H1 (cell line): Measurements from ENCODE around the gene TEAD1. TPM values are rescaled to one million over a fixed set of nuclear protein-coding genes. Genes with fewer than 3 reads are reported as not detected.

Experiments used
- CTCF ChIA-PET: fragments of 300-600 bp; sonication (Branson Sonifier 250); formaldehyde crosslinking; loops from one replicate; lab custom pipeline; 2021; ENCODE audit not compliant: partially characterized antibody; lab: Charles Lee
- POLR2A ChIA-PET: fragments of 300-600 bp; sonication (Branson Sonifier 250); formaldehyde crosslinking; loops from one replicate; lab custom pipeline; 2021; ENCODE audit warnings: inconsistent platforms; ENCODE audit not compliant: partially characterized antibody; lab: Charles Lee
- DNase-seq, 2 experiments: peaks; one replicate each; pipeline versions ENCODE4 v3.0.0 to v3.0.0-alpha.2; 2010 to 2022; ENCODE audit warnings: low spot score in 2 of 2, low read depth in 1 of 2, mixed read lengths in 1 of 2
- FAIRE-seq: peaks from 2 replicates; lab custom pipeline; 2011; peaks lifted over from hg19 to GRCh38; lab: Jason Lieb, UNC
- H2AFZ ChIP-seq: 2 replicates; pipeline ENCODE4 v1.8.1; 2012; ENCODE audit warnings: low read length, inconsistent platforms
- H2AK5ac ChIP-seq: 2 replicates; pipeline ENCODE4 v1.6.1; 2013; ENCODE audit warnings: low read depth, low read length
- H2BK120ac ChIP-seq: replicated peaks from 2 replicates; pipeline ENCODE3; 2013; ENCODE audit warnings: low read depth, low read length, inconsistent platforms
- H2BK12ac ChIP-seq: 2 replicates; pipeline ENCODE4 v1.6.1; 2013; ENCODE audit warnings: low read depth, low read length
- H2BK15ac ChIP-seq: 2 replicates; pipeline ENCODE4 v1.6.1; 2013; ENCODE audit warnings: low read length
- H2BK20ac ChIP-seq: 2 replicates; pipeline ENCODE4 v1.6.1; 2013; ENCODE audit warnings: low read length
- H2BK5ac ChIP-seq: 2 replicates; pipeline ENCODE4 v1.6.1; 2013; ENCODE audit warnings: low read depth, low read length
- H3K14ac ChIP-seq: 2 replicates; pipeline ENCODE4 v1.6.1; 2013; ENCODE audit warnings: inconsistent platforms; ENCODE audit not compliant: insufficient read length
- H3K18ac ChIP-seq: 2 replicates; pipeline ENCODE4 v1.6.1; 2013; ENCODE audit warnings: low read length; ENCODE audit errors: extremely low read depth
- H3K23ac ChIP-seq: 2 replicates; pipeline ENCODE4 v1.6.1; 2013; ENCODE audit warnings: inconsistent platforms; ENCODE audit not compliant: insufficient read length
- H3K23me2 ChIP-seq: 2 replicates; pipeline ENCODE4 v1.6.1; 2013; ENCODE audit warnings: low read depth, low read length
- H3K27ac ChIP-seq: 2 replicates; pipeline ENCODE4 v1.6.1; 2011; ENCODE audit warnings: low read depth, low read length, inconsistent platforms
- H3K27me3 ChIP-seq, 4 experiments: replicated peaks in 1 of 4; 1 replicate in 1 of 4; 2 replicates in 3 of 4; pipeline versions ENCODE4 v1.6.1 to v1.8.1; 2011 to 2013; ENCODE audit warnings: low read length in 3 of 4, mild to moderate bottlenecking in 3 of 4, inconsistent platforms in 2 of 4, mixed read lengths in 2 of 4, moderate library complexity in 1 of 4; ENCODE audit not compliant: control insufficient read depth in 3 of 4, insufficient read depth in 3 of 4; ENCODE audit errors: extremely low read depth in 1 of 4
- H3K36me3 ChIP-seq, 4 experiments: 2 replicates each; pipeline versions ENCODE4 v1.6.1 to v1.8.1; 2011 to 2013; ENCODE audit warnings: mild to moderate bottlenecking in 4 of 4, low read length in 3 of 4, moderate library complexity in 2 of 4, control low read depth in 1 of 4, inconsistent platforms in 1 of 4; ENCODE audit not compliant: insufficient read depth in 4 of 4, control insufficient read depth in 2 of 4
- H3K4ac ChIP-seq: replicated peaks from 2 replicates; pipeline ENCODE3; 2013; ENCODE audit warnings: low read length, low read depth, mixed read lengths, inconsistent platforms; ENCODE audit not compliant: insufficient read length
- H3K4me1 ChIP-seq, 4 experiments: replicated peaks in 1 of 4; 1 replicate in 1 of 4; 2 replicates in 3 of 4; pipeline versions ENCODE4 v1.6.1 to v1.8.1; 2011 to 2013; ENCODE audit warnings: low read length in 3 of 4, inconsistent platforms in 2 of 4, mixed read lengths in 1 of 4; ENCODE audit not compliant: insufficient read depth in 4 of 4, control insufficient read depth in 3 of 4
- H3K4me2 ChIP-seq, 2 experiments: 2 replicates each; pipeline versions ENCODE4 v1.6.1 to v1.8.1; 2011 to 2013; ENCODE audit warnings: low read depth in 2 of 2, low read length in 2 of 2, control low read depth in 1 of 2, inconsistent platforms in 1 of 2, mild to moderate bottlenecking in 1 of 2; ENCODE audit not compliant: insufficient read depth in 1 of 2
- H3K4me3 ChIP-seq, 4 experiments: fragments of 200-600, 300-600 bp in 1 of 4; sonication (generic), shearing (Covaris generic), sonication (Bioruptor Twin) in 1 of 4; 2 replicates each; pipeline versions ENCODE4 v1.5.1 to v1.8.1; 2011 to 2016; ENCODE audit warnings: low read length in 4 of 4, low read depth in 3 of 4, control low read depth in 2 of 4, inconsistent platforms in 2 of 4, mild to moderate bottlenecking in 2 of 4, mixed read lengths in 1 of 4, moderate library complexity in 1 of 4; ENCODE audit not compliant: insufficient read depth in 2 of 4; ENCODE audit errors: extremely low read depth in 1 of 4
- H3K56ac ChIP-seq: replicated peaks from 2 replicates; pipeline ENCODE3; 2013; ENCODE audit warnings: low read depth, mild to moderate bottlenecking, mixed read lengths, low read length, inconsistent platforms; ENCODE audit not compliant: insufficient read length
- H3K79me1 ChIP-seq: 2 replicates; pipeline ENCODE4 v1.6.1; 2013; ENCODE audit warnings: low read depth, low read length, control low read depth
- H3K79me2 ChIP-seq, 2 experiments: 2 replicates each; pipeline versions ENCODE4 v1.6.1 to v1.8.1; 2012 to 2013; ENCODE audit warnings: low read length in 2 of 2, mild to moderate bottlenecking in 2 of 2, inconsistent platforms in 1 of 2; ENCODE audit not compliant: insufficient read depth in 2 of 2, control insufficient read depth in 1 of 2
- H3K9ac ChIP-seq, 4 experiments: replicated peaks in 1 of 4; 1 replicate in 1 of 4; 2 replicates in 3 of 4; pipeline versions ENCODE4 v1.6.1 to v1.8.1; 2011 to 2013; ENCODE audit warnings: low read depth in 3 of 4, low read length in 3 of 4, control low read depth in 2 of 4, mild to moderate bottlenecking in 2 of 4, moderate library complexity in 2 of 4, inconsistent platforms in 1 of 4; ENCODE audit errors: extremely low read depth in 1 of 4
- H3K9me3 ChIP-seq, 2 experiments: 2 replicates each; pipeline versions ENCODE4 v1.6.1 to v1.8.1; 2012 to 2013; ENCODE audit warnings: mild to moderate bottlenecking in 2 of 2, moderate library complexity in 2 of 2, control low read depth in 1 of 2, inconsistent platforms in 1 of 2, low read depth in 1 of 2, low read length in 1 of 2, mixed read lengths in 1 of 2; ENCODE audit not compliant: insufficient read depth in 2 of 2
- H4K20me1 ChIP-seq, 2 experiments: replicated peaks in 1 of 2; 2 replicates each; pipeline versions ENCODE3 to v1.8.1; 2011 to 2013; ENCODE audit warnings: inconsistent platforms in 2 of 2, low read length in 2 of 2, mild to moderate bottlenecking in 1 of 2; ENCODE audit not compliant: insufficient read depth in 2 of 2, control insufficient read depth in 1 of 2
- H4K5ac ChIP-seq: 2 replicates; pipeline ENCODE4 v1.6.1; 2013; ENCODE audit warnings: low read length, low read depth, mixed read lengths, inconsistent platforms; ENCODE audit not compliant: insufficient read length
- H4K8ac ChIP-seq: 2 replicates; pipeline ENCODE4 v1.8.0; 2013; ENCODE audit warnings: mild to moderate bottlenecking, moderate library complexity, low read length, inconsistent platforms; ENCODE audit not compliant: insufficient read depth; ENCODE audit errors: extremely low read depth
- H4K91ac ChIP-seq: replicated peaks from 2 replicates; pipeline ENCODE3; 2013; ENCODE audit warnings: low read length, mixed read lengths, inconsistent platforms; ENCODE audit not compliant: insufficient read length
- BCL11A ChIP-seq, 2 experiments: IDR thresholded peaks; one replicate each; pipeline ENCODE4 v1.6.1; 2011; ENCODE audit warnings: low read depth in 2 of 2, low read length in 2 of 2, mild to moderate bottlenecking in 2 of 2
- CTBP2 ChIP-seq: IDR thresholded peaks from 2 replicates; pipeline ENCODE4 v1.7.0; 2011; ENCODE audit warnings: borderline replicate concordance, mild to moderate bottlenecking, moderate library complexity, mixed read lengths, low read length; ENCODE audit not compliant: insufficient read depth, insufficient read length
- FOSL1 ChIP-seq: IDR thresholded peaks from 2 replicates; pipeline ENCODE4 v1.6.1; 2011; ENCODE audit warnings: mild to moderate bottlenecking, low read depth, low read length, moderate library complexity; ENCODE audit not compliant: insufficient read depth
- MAFK ChIP-seq: IDR thresholded peaks from 2 replicates; pipeline ENCODE4 v1.6.1; 2012; ENCODE audit warnings: low read depth, mild to moderate bottlenecking, improper control_type of control experiment, low read length
- SIN3A ChIP-seq, 2 experiments: IDR thresholded peaks in 1 of 2; conservative IDR thresholded peaks in 1 of 2; 2 replicates each; pipeline ENCODE4 v1.6.1; 2011 to 2012; ENCODE audit warnings: low read length in 2 of 2, improper control_type of control experiment in 1 of 2, low read depth in 1 of 2, mild to moderate bottlenecking in 1 of 2
- WGBS, 2 experiments: shearing (Covaris generic) in 1 of 2; methylation state at CpG; one replicate each; pipeline versions ENCODE4 v1.1.6 to v1.1.7; 2013 to 2015; ENCODE audit warnings: low lambda C conversion rate in 2 of 2, mixed read lengths in 2 of 2, inconsistent platforms in 1 of 2, low coverage in 1 of 2, missing lambda C conversion rate in 1 of 2; ENCODE audit not compliant: insufficient replicate concordance in 2 of 2, insufficient coverage in 1 of 2, insufficient read length in 1 of 2; ENCODE audit errors: extremely low coverage in 1 of 2, missing lambda C conversion rate in 1 of 2; 5-methylcytosine and 5-hydroxymethylcytosine counted together
- polyA plus RNA-seq, 7 experiments: library from polyadenylated mRNA; depleted of rRNA in 3 of 7; stranded (reverse) in 5 of 7; unstranded in 2 of 7; fragments of >200 nt in 5 of 7; fragments of 200-250 nt in 2 of 7; gene quantifications; 1 replicate in 5 of 7; 2 replicates in 1 of 7; 4 replicates in 1 of 7; pipeline versions ENCODE4 v1.2.1 to v1.2.3, GENCODE V29; 2011 to 2013; ENCODE audit warnings: missing spikeins in 2 of 7, mixed read lengths in 2 of 7
- total RNA-seq: library from RNA; stranded (reverse); fragmentation: NEBNext Ultra II Directional; extraction: Animal tissue kit (Norgen Biotek cat#: 25700); gene quantifications from 2 replicates; pipeline ENCODE4 v1.2.1, GENCODE V29; 2021
- TF ChIP-seq, protein P1 (sequence below): IDR thresholded peaks from 2 replicates; pipeline ENCODE4 v1.6.1; 2012; ENCODE audit warnings: inconsistent platforms
- TF ChIP-seq, protein P2 (sequence below), 3 experiments: IDR thresholded peaks; 1 replicate in 2 of 3; 2 replicates in 1 of 3; pipeline versions ENCODE4 v1.5.1 to v1.6.1; 2011; ENCODE audit warnings: low read length in 3 of 3, mild to moderate bottlenecking in 3 of 3, inconsistent platforms in 2 of 3, low read depth in 1 of 3, moderate library complexity in 1 of 3; ENCODE audit not compliant: insufficient read depth in 1 of 3; ENCODE audit errors: control extremely low read depth in 1 of 3
- TF ChIP-seq, protein P3 (sequence below): IDR thresholded peaks from 2 replicates; pipeline ENCODE4 v1.6.1; 2012; ENCODE audit warnings: low read length, inconsistent platforms

Gene TEAD1
- total and polyA plus RNA-seq, 2 of the 8 experiments (the other 6 are each of a cell fraction or from before 2014, with no cell fraction given): 15.6 to 67.4 TPM

DNA sequence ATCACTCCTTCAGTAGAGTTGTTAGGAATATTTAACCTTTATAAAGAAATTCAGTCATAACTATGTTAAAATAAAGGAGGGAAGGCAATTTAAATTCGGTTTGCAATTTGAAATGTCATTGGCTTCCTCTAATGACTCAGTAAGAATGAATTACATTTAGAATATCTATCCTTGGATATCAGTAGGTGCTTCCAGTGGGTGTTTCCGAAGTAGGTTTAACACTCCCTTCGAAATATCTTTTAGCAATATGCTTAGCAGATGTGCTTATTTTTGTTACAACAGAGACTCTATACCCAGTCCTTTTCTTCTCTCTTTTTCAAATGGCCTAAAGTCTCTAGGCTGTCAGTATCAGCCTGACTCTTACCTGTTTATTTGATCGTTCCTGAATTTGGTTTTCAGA is 231.2 kb downstream of the TEAD1 start:
- Histone ChIP-seq H4K5ac (no peak overlapping the region), H3K23me2 (no peaks in the 10 kb centered on the region), H3K4me1 (peaks cover 2 to 10% (median 5%) of the 10 kb centered on the region in 4 experiments; a peak in 4 of 7 replicates), H2BK5ac (no peak overlapping the region), H3K27me3 (no peaks in the 10 kb centered on the region), H3K14ac (no peak overlapping the region), H3K23ac (no peak overlapping the region), H3K79me2 (no peaks in the 10 kb centered on the region), H2BK20ac (no peak overlapping the region), H2BK12ac (no peak overlapping the region), H2BK15ac (no peak overlapping the region), H3K27ac (no peak overlapping the region), H3K79me1 (no peaks in the 10 kb centered on the region; the same call in 1 of the 2 replicates), H3K9me3 (no peaks in the 10 kb centered on the region), H3K4me2 (no peak overlapping the region), H3K4ac (no peak overlapping the region), H4K8ac (no peak overlapping the region), H3K18ac (no peak overlapping the region), H3K9ac (no peak overlapping the region), H3K36me3 (peaks cover 0 to 9% (median 7%) of the 10 kb centered on the region in 4 experiments; a peak in 4 of 8 replicates), H3K56ac (no peak overlapping the region), H2BK120ac (no peak overlapping the region), H4K20me1 (peaks cover 0 to 4% of the 10 kb centered on the region in 2 experiments), H2AK5ac (no peak overlapping the region), H2AFZ (no peak overlapping the region), H4K91ac (no peak overlapping the region), H3K4me3 (no peak overlapping the region)
- ChIA-PET CTCF (interaction anchor here (1.0 to 1.3 kb wide), 2 partner anchors 8 to 12 kb away, joined by 3 read pairs; no protein-coding TSS in a partner anchor), POLR2A (no interaction called here)
- DNase-seq: no peak
- WGBS, 2 experiments: 93% methylated on average over 4 of the region's 4 CpGs; no CpG with 5 or more reads in 1 of the 2 experiments
- FAIRE-seq: no peak
- TF ChIP-seq BCL11A (IDR thresholded peaks at IDR 0.05; ENCODE audit: low read depth in 2 of 2, low read length in 2 of 2) (no peak), CTBP2 (no peak), SIN3A (conservative IDR thresholded peaks at IDR 0.05 in 1 of 2, IDR thresholded peaks at IDR 0.05 in 1 of 2; ENCODE audit: low read depth in 1 of 2, low read length in 2 of 2) (no peak), FOSL1 (no peak), MAFK (no peak)
- TF ChIP-seq, protein P1, sequence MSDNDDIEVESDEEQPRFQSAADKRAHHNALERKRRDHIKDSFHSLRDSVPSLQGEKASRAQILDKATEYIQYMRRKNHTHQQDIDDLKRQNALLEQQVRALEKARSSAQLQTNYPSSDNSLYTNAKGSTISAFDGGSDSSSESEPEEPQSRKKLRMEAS: no peak
- TF ChIP-seq, protein P2, sequence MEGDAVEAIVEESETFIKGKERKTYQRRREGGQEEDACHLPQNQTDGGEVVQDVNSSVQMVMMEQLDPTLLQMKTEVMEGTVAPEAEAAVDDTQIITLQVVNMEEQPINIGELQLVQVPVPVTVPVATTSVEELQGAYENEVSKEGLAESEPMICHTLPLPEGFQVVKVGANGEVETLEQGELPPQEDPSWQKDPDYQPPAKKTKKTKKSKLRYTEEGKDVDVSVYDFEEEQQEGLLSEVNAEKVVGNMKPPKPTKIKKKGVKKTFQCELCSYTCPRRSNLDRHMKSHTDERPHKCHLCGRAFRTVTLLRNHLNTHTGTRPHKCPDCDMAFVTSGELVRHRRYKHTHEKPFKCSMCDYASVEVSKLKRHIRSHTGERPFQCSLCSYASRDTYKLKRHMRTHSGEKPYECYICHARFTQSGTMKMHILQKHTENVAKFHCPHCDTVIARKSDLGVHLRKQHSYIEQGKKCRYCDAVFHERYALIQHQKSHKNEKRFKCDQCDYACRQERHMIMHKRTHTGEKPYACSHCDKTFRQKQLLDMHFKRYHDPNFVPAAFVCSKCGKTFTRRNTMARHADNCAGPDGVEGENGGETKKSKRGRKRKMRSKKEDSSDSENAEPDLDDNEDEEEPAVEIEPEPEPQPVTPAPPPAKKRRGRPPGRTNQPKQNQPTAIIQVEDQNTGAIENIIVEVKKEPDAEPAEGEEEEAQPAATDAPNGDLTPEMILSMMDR (IDR thresholded peaks at IDR 0.05; ENCODE audit: control extremely low read depth in 1 of 3, insufficient read depth in 1 of 3, low read depth in 1 of 3, low read length in 3 of 3): no peak
- TF ChIP-seq, protein P3, sequence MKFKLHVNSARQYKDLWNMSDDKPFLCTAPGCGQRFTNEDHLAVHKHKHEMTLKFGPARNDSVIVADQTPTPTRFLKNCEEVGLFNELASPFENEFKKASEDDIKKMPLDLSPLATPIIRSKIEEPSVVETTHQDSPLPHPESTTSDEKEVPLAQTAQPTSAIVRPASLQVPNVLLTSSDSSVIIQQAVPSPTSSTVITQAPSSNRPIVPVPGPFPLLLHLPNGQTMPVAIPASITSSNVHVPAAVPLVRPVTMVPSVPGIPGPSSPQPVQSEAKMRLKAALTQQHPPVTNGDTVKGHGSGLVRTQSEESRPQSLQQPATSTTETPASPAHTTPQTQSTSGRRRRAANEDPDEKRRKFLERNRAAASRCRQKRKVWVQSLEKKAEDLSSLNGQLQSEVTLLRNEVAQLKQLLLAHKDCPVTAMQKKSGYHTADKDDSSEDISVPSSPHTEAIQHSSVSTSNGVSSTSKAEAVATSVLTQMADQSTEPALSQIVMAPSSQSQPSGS: no peak
